Stimulated activated effector memory CD8-positive, alpha-beta T cell treated with anti-CD3 and anti-CD28 coated beads, Interleukin-12 subunit alpha, Interleukin-12 subunit beta, amount 100 ng/mL, for 72 hours (primary cell): Measurements from ENCODE around the gene CDH8.

ENCODE experiments used
- ATAC-seq: fragments of 150-1000 bp; cut with Tn5 transposase; 2 replicates; pipeline ENCODE4 v1.10.0; 2021
- DNase-seq, 2 donors: peaks; one replicate each; pipeline ENCODE4 v3.0.0; 2021 to 2022; ENCODE audit warnings: low spot score in 2 of 2
- H3K27ac Mint-ChIP-seq: one replicate; pipeline ENCODE4 v1.8.0; 2022; ENCODE audit warnings: mild to moderate bottlenecking, mixed read lengths
- H3K36me3 Mint-ChIP-seq: one replicate; pipeline ENCODE4 v1.8.0; 2022; ENCODE audit warnings: mild to moderate bottlenecking, mixed read lengths
- H3K4me1 Mint-ChIP-seq: one replicate; pipeline ENCODE4 v1.8.0; 2022; ENCODE audit warnings: mixed read lengths
- H3K4me3 Mint-ChIP-seq: one replicate; pipeline ENCODE4 v1.8.0; 2022; ENCODE audit warnings: mild to moderate bottlenecking, mixed read lengths
- H3K9me3 Mint-ChIP-seq: one replicate; pipeline ENCODE4 v1.8.0; 2022; ENCODE audit warnings: mixed read lengths

CDH8 gene

GRCh38 chr16:61987474-61988012 is 48.7 kb downstream of the CDH8 start:
- Mint-ChIP-seq H3K4me1 (no peaks in the 10 kb centered on the region), H3K9me3 (peaks cover 13% of the 10 kb centered on the region), H3K36me3 (no peaks in the 10 kb centered on the region), H3K27ac (no peak overlapping the region), H3K4me3 (no peak overlapping the region)
- ATAC-seq (no peak), DNase-seq (no peak)

- DNase-seq (no peak), ATAC-seq (no peak)
- no peak overlapping the region for H3K4me3 Mint-ChIP-seq
- peaks cover 21% of the 10 kb centered on the region for H3K9me3 Mint-ChIP-seq
- H3K27ac Mint-ChIP-seq, result no peak overlapping the region
- H3K36me3 Mint-ChIP-seq, result no peaks in the 10 kb centered on the region
- no peaks in the 10 kb centered on the region for H3K4me1 Mint-ChIP-seq
Measured at GRCh38 chr16:61969077-61969382, 67.2 kb downstream of the CDH8 start.

- no peak overlapping the region for H3K4me3 Mint-ChIP-seq
- no peaks in the 10 kb centered on the region for H3K4me1 Mint-ChIP-seq
- peaks cover 21% of the 10 kb centered on the region for H3K9me3 Mint-ChIP-seq
- no peak for DNase-seq
- no peak for ATAC-seq
- no peaks in the 10 kb centered on the region for H3K36me3 Mint-ChIP-seq
- no peak overlapping the region for H3K27ac Mint-ChIP-seq
Measured at GRCh38 chr16:61968242-61969076, 67.8 kb downstream of the CDH8 start.

DNA sequence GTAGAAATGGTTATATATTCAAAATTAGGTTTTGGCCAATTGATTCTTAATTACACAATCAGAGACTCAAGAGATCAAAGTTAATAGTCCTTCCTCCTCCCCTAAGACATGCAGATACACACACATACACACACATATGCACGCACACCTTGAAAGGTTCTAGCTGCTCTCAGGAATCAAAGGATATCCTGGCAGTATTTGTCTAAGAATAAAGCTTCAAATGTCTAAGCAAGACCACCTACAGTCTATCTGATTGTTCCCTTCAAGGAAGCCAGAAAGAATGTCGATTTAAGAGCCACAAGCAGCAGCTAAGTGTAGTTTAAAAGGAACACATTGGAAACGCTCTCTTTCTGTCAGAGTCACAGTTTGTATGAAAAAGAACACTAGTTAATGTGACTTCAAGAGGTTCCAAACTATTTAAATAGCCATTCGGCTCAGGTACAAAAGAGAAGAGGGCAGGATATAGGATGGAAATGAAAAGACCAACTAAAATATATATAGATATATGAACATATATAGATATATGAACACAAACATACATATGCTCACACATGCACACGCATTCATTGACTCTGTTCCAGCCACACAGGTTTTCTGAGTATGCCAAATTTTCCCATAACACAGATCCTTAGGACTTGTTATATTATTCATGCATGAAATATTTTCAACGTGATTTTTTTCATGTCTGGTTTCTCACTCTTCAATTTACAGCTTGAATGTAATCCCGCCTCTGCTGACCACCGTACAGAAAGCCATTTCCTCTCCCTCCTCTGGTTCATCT is 79.0 kb downstream of the CDH8 start:
- H3K27ac Mint-ChIP-seq, result no peak overlapping the region
- H3K4me3 Mint-ChIP-seq, result no peak overlapping the region
- H3K36me3 Mint-ChIP-seq, result no peaks in the 10 kb centered on the region
- DNase-seq (no peak), ATAC-seq (no peak)
- peaks cover 25% of the 10 kb centered on the region for H3K9me3 Mint-ChIP-seq
- no peaks in the 10 kb centered on the region for H3K4me1 Mint-ChIP-seq

DNA sequence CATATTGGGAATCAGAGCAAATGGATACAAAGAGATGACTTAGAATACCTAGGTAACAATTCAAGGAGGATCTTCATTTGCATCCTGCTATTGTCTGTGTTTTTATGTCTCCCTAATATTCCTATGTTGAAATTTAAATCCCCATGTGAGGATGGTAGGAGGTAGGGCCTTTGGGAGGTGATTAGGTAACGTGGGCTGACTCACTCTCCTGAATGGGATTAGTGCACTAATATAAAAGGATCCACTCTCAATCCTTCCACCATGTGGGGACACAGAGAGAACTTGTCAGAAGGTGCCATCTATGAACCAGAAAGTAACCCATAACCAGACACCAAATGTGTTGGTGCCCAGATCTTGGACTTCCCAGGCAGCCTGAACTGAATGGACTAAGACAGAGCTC is 83.4 kb downstream of the CDH8 start:
- Mint-ChIP-seq H3K4me3 (no peak overlapping the region), H3K36me3 (no peaks in the 10 kb centered on the region), H3K4me1 (no peaks in the 10 kb centered on the region), H3K9me3 (peaks cover 18% of the 10 kb centered on the region), H3K27ac (no peak overlapping the region)
- DNase-seq (no peak), ATAC-seq (no peak)

- no peaks in the 10 kb centered on the region for H3K4me1 Mint-ChIP-seq
- H3K4me3 Mint-ChIP-seq, result no peak overlapping the region
- DNase-seq, result no peak
- H3K9me3 Mint-ChIP-seq, result peaks cover 21% of the 10 kb centered on the region
- no peaks in the 10 kb centered on the region for H3K36me3 Mint-ChIP-seq
- ATAC-seq, result no peak
- H3K27ac Mint-ChIP-seq, result no peak overlapping the region
Measured at GRCh38 chr16:61948414-61948813, 87.8 kb downstream of the CDH8 start.

DNA sequence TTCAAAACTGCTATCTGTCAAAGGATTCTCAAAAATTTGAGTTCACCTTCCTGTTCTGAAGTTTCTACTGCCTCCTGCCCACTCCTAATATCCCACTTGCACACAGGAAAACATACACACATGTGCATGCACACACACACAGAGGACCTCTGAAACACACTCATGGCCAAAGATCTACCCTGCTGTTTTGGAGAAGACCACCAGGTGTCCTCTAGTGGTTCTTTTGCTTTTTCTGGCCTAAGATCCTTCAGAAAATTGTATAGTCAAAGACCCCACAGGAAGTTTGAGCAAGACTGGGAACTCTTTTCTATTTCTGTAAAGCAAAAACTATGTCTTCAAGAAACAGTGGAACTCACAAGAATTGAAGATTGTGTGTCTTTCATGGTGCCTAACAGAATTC is 90.2 kb downstream of the CDH8 start:
- no peak for DNase-seq
- ATAC-seq, result no peak
- Mint-ChIP-seq H3K27ac (no peak overlapping the region), H3K4me3 (no peak overlapping the region), H3K4me1 (no peaks in the 10 kb centered on the region), H3K36me3 (no peaks in the 10 kb centered on the region), H3K9me3 (peaks cover 26% of the 10 kb centered on the region)

- ATAC-seq, result no peak
- DNase-seq, result no peak
- no peak overlapping the region for H3K4me3 Mint-ChIP-seq
- no peaks in the 10 kb centered on the region for H3K36me3 Mint-ChIP-seq
- H3K4me1 Mint-ChIP-seq, result no peaks in the 10 kb centered on the region
- no peak overlapping the region for H3K27ac Mint-ChIP-seq
- H3K9me3 Mint-ChIP-seq, result peaks cover 26% of the 10 kb centered on the region
Measured at GRCh38 chr16:61945511-61945910, 90.7 kb downstream of the CDH8 start.

DNA sequence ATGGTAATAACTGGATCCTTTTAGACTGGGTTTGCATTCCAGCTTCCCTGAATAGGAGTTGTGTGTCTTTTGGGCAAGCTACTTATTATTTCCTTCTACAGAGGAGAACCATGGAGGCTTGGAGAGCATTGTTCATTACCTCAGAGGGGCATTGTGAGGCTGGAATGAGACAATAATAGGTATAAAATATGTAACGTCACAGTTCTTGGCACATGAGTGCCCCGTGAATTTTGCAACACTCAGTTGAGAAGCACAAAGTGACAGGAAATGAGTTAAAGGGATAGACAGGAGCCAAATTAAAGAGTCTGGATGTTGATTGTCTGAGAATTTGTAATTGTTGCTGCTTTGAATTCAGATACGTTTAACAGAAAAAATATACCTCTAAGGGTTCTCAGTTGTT is 92.2 kb downstream of the CDH8 start:
- Mint-ChIP-seq H3K9me3 (peaks cover 26% of the 10 kb centered on the region), H3K4me3 (no peak overlapping the region), H3K36me3 (no peaks in the 10 kb centered on the region), H3K27ac (no peak overlapping the region), H3K4me1 (no peaks in the 10 kb centered on the region)
- no peak for ATAC-seq
- no peak for DNase-seq

GRCh38 chr16:61940611-61941010 is 95.6 kb downstream of the CDH8 start:
- no peak for DNase-seq
- Mint-ChIP-seq H3K27ac (no peak overlapping the region), H3K4me3 (no peak overlapping the region), H3K4me1 (no peaks in the 10 kb centered on the region), H3K36me3 (no peaks in the 10 kb centered on the region), H3K9me3 (peaks cover 15% of the 10 kb centered on the region)
- no peak for ATAC-seq

- DNase-seq, result no peak
- no peak for ATAC-seq
- H3K4me3 Mint-ChIP-seq, result no peak overlapping the region
- peaks cover 14% of the 10 kb centered on the region for H3K9me3 Mint-ChIP-seq
- no peaks in the 10 kb centered on the region for H3K4me1 Mint-ChIP-seq
- no peaks in the 10 kb centered on the region for H3K36me3 Mint-ChIP-seq
- H3K27ac Mint-ChIP-seq, result no peak overlapping the region
Measured at GRCh38 chr16:61937646-61938045, 98.6 kb downstream of the CDH8 start.

DNA sequence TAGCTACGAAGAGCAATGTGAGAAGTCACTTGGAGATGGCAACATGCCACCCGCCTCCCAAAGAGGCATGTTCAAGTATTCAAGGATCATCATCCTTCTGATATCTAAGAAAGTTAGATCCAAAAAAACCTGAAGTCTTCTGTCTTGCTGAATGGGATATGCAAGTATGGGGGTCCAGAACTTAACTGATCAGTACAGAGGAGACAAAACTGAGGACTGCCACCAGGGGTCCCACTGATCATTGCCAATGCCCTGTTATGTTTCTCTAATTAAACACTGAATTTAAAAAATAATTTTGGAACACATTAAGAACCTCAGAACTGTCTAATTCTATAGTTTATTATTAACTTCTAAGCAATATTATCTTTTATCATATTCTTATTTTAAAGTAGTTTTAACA is 99.7 kb downstream of the CDH8 start:
- ATAC-seq, result no peak
- DNase-seq, result no peak
- no peak overlapping the region for H3K4me3 Mint-ChIP-seq
- no peaks in the 10 kb centered on the region for H3K36me3 Mint-ChIP-seq
- H3K27ac Mint-ChIP-seq, result no peak overlapping the region
- peaks cover 9% of the 10 kb centered on the region for H3K9me3 Mint-ChIP-seq
- no peaks in the 10 kb centered on the region for H3K4me1 Mint-ChIP-seq

GRCh38 chr16:61934601-61935000 is 101.6 kb downstream of the CDH8 start:
- Mint-ChIP-seq H3K36me3 (no peaks in the 10 kb centered on the region), H3K4me3 (no peak overlapping the region)
- ATAC-seq, result no peak

GRCh38 chr16:61929776-61930175 is 106.5 kb downstream of the CDH8 start:
- Mint-ChIP-seq H3K27ac (no peak overlapping the region), H3K4me1 (no peaks in the 10 kb centered on the region), H3K36me3 (no peaks in the 10 kb centered on the region), H3K9me3 (peaks cover 11% of the 10 kb centered on the region), H3K4me3 (no peak overlapping the region)
- DNase-seq, result no peak
- no peak for ATAC-seq

More at GRCh38 chr16:61934601-61935000, 101.6 kb downstream of the CDH8 start:
- DNase-seq, result no peak
- Mint-ChIP-seq H3K4me1 (no peaks in the 10 kb centered on the region), H3K9me3 (peaks cover 9% of the 10 kb centered on the region), H3K27ac (no peak overlapping the region)

DNA sequence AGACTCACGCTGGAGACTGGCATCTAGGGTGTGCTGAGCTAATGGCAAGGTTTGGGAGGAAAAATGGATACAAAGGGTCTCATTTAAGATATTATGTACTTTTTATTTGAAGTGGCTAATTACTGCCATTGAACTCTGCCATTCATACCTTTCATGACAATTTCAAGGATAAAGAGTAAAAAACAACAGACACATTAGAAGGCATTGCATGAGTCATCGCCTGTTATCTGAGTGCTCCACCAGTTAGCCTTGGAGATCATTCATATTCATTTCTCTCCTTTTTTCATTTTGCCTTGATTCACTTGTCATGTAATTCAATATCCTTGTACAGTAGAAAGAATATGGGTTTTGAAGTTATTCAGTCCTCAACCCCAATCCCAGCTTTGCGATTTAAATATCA is 109.5 kb downstream of the CDH8 start:
- no peak overlapping the region for H3K27ac Mint-ChIP-seq
- ATAC-seq (no peak), DNase-seq (no peak)
- no peak overlapping the region for H3K4me3 Mint-ChIP-seq
- peaks cover 6% of the 10 kb centered on the region for H3K9me3 Mint-ChIP-seq
- no peaks in the 10 kb centered on the region for H3K36me3 Mint-ChIP-seq
- no peaks in the 10 kb centered on the region for H3K4me1 Mint-ChIP-seq

- no peak overlapping the region for H3K4me3 Mint-ChIP-seq
- DNase-seq (no peak), ATAC-seq (no peak)
- H3K4me1 Mint-ChIP-seq, result no peaks in the 10 kb centered on the region
- peaks cover 6% of the 10 kb centered on the region for H3K9me3 Mint-ChIP-seq
- H3K27ac Mint-ChIP-seq, result no peak overlapping the region
- H3K36me3 Mint-ChIP-seq, result no peaks in the 10 kb centered on the region
Measured at GRCh38 chr16:61923629-61924028, 112.6 kb downstream of the CDH8 start.
